HG03066 (cell line): Measurements from ENCODE around the gene CRIM1.

ENCODE experiments used
- ATAC-seq: cut with Tn5 transposase; IDR thresholded peaks from one replicate; pipeline ENCODE4 v1.9.1; 2021; ENCODE audit warnings: low read depth; ENCODE audit not compliant: unreplicated experiment

CRIM1 gene

DNA sequence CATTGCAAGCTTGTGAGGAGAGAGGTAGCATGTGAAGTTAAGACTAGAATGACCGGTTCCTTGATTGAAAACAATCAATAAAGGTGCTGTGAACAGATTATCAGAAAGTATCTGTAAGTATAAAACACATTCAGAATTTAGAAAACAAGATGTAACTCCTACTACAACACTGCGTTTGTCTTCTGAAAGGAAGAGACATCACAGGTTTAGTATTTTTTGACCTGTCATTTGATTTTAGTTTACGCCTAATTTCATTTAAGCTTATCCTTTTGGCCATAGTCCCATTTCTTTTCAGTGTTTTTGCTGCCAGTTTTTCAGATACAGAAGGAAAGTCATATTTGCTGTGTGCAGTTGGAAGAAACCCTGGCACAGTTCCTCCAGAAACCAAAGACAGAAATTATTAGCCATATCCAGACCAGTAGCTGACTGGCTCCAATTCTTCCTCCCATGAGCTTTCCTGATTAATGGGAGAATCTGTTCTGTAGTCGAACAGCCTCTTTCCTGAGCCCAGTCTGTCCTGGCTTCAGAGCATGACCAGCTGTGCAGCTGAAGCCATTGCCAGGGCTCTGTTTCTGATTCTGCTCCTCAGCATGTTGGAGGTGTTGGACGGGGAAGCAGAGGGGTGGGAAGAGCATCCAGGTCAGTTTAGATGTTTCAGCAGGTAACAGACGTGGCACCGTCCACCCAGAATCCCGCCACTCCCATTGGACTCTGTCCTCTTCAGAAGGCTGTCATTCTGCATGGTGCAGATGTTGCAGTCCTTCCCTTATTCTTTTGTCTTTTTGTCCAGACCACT lies 61.0 kb downstream of the CRIM1 start:
- ATAC-seq = no peak

DNA sequence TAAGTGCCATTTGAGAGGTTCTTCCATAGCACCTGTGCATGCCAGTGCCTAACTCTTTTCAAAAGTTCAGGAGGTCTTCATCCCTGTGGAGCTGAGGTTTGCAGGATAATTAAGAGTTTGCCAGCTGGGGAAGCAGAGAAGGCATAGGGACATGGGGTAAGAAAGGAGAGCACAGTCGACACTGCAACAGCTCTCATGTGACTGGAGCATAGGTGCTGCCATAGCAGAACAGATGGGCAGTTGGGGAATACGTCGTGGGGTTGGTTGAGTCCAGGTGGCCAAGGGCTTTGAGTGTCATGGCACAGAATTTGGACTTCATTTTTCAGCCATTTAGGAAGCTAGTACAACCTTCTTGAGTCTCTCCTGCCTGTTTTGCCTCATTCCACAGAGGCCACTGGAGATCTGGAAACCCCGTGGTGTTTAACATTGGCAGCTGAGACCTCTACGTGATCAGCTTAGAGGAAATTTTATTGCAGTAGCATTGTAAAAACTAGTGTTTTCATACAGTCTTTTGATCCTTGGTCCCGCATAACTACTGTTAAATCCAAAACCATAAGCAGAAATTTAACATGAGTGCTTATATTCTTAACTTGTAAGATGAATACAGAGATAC lies 65.1 kb downstream of the CRIM1 start:
- ATAC-seq = no peak

DNA sequence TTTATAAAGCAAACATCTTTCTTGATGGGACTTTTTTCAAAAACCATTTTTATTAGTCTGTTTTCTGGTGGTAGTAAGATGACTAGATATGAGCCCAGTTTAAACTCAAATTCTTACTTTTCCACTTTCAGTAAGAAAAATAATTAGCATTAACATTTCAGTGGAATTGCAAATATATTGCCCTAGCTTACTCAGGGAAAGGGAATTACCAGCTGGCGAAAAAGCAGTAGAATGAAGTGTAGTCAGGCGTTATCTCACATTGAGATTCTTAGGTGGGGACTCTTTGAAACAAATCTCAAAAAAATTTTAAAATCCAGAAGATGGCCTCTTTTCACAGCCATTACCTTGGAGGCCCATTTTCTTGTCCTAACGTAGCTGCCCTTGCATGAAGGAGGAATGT lies 65.8 kb downstream of the CRIM1 start:
- ATAC-seq = no peak

GRCh38 chr2:36423172-36423571 lies 67.6 kb downstream of the CRIM1 start:
- ATAC-seq = no peak

DNA sequence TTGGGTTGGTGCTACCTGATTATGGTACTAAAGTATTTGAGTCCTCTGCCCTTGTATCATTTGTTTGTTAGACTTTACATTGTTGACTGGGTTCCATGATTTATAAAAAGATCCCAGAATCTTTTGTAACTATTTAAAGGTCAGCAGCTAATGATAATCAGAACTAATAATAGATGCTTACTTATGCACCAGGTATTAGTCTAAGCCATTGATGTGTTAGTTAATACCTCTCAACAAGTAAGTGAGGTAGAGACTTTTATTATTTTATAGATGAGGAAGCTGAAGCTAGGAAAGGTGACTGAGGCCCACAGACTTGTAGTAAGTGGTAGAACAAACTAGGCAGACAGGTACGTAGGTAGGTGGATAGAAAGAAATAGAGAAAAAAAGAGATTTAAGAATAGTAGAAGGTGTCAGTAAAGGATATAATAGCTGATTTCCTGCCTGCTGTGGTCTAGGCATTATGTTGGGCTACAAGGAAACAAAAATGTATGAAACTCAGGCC lies 68.1 kb downstream of the CRIM1 start:
- no peak for ATAC-seq

- no peak for ATAC-seq
Observed at GRCh38 chr2:36425608-36426355, 70.2 kb downstream of the CRIM1 start.

GRCh38 chr2:36427790-36428243 lies 72.2 kb downstream of the CRIM1 start:
- ATAC-seq = no peak

GRCh38 chr2:36430549-36430948 lies 75.0 kb downstream of the CRIM1 start:
- no peak for ATAC-seq

DNA sequence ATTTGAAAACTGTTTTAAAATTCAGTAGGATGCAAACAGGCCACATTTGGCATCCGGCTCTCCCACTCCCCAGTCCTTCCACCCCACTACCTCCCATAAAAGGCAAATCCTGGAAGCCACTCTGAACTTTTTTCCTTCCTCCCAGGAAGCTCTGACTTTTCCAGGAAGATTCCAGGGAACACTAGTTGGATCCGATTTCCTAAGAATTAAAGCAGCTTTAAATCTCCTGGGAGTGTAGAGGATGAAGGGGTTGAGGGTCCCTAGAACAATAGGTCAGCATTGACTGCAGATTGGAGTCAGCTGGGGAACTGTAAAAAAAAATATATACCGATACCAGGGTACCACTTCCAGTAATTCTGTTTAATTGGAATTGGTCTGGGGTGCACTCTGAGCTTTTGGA lies 76.9 kb downstream of the CRIM1 start:
- ATAC-seq = no peak

GRCh38 chr2:36433311-36434217 lies 78.0 kb downstream of the CRIM1 start:
- no peak for ATAC-seq

DNA sequence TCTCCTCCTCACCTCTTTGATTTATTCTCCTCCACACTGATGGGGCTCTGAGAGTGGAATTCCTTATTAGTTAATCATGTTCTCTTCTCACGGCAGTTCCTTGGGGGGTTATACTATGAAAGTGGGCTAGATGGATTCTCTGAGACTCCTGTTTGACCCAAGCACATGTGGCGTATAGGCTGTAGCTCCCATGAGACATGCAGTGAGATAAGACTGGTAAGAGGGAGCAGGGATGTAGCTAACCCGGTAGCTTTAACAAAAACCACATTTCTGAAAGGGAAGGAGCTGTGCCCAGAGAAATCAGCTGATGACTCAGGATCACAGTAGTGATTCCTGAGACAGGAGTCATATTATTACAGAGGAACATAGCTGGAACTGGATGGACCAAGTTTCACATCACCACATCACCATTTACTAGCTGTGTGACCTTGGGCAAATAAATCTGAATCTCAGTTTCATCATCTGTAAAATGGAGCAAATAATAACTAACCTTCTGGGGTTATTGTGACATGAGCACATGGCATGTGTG lies 82.9 kb downstream of the CRIM1 start:
- no peak for ATAC-seq

DNA sequence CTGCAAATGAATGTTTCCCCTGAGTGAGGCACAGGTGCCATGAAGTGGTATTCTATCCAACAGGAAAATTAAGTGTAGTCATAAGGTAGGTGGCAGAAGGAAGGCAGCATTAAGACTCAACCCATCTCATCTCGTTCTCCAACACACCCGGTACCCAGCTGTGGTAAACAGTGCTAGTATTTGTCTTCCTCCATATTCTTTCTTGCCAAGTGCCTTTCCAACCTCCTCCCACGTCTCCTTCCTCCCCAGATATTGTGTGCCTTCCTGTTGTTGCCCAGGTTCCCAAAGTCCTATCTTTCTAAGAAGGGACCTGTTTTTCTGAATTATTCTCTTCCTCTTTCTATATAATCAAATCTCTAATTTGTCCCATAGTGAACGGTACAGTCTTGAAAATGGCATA lies 83.5 kb downstream of the CRIM1 start:
- ATAC-seq = no peak

GRCh38 chr2:36441065-36441625 lies 85.6 kb downstream of the CRIM1 start:
- no peak for ATAC-seq

GRCh38 chr2:36441816-36442215 lies 86.2 kb downstream of the CRIM1 start:
- ATAC-seq = no peak

DNA sequence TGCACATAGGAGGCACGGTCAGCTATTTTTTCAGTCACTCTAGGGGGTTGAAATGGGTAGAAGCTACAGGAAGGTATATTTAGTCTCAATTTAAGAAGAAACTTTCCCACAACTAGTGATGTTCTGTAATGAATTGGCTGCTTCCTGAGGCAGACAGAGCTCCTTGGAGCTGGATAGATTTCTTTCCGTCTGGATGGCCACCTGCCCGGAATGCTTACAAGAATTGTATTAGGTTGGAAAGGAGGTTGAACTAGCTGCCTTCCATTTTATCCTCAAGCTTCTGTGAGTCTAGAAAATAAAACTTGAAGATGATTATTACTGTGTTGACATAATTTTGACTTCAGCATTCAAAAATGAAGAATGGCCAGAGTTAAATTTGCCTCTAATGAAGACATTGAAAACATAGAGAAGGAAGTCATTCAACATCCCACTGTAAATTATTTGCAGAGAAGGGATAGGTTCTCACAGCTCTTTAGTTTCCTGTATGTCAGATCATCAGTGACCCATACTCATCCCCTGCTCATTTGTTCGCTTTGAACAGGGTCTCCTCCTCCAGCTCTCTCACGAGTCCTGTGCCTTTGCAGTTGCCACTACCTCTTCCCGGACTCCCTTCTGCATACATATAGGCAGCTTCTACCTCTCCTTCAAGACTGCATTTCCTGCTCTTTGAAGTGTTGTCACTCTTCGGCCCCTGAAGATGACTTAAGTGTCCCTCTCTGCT lies 88.8 kb downstream of the CRIM1 start:
- no peak for ATAC-seq

- no peak for ATAC-seq
Observed at GRCh38 chr2:36445185-36445866, 89.7 kb downstream of the CRIM1 start.

- ATAC-seq = no peak
Observed at GRCh38 chr2:36446294-36446693, 90.7 kb downstream of the CRIM1 start.

- ATAC-seq = no peak
Observed at GRCh38 chr2:36449213-36449612, 93.6 kb downstream of the CRIM1 start.
